ENCODE results near the gene PKM. TPM values are rescaled to one million over a fixed set of nuclear protein-coding genes. Genes with fewer than 3 reads are reported as not detected.

Gene PKM
- total and polyA plus RNA-seq, 9 of the 15 experiments (the other 6 are each of a cell fraction or from before 2014, with no cell fraction given) = 140 to 825 (median 383) TPM

GRCh38 chr15:72230197-72231065 is 559 bp downstream of the PKM start (continued):
- peak; percentile 96; the same call in 1 of the 2 replicates for TF ChIP-seq TRIM25 (IDR thresholded peaks at IDR 0.05; ENCODE audit: borderline replicate concordance)
- TF ChIP-seq BCLAF1 (IDR thresholded peaks at IDR 0.05; ENCODE audit: borderline replicate concordance in 1 of 2, control insufficient read depth in 1 of 2, low read depth in 2 of 2, low read length in 1 of 2) = 0 out of 4 replicates have a peak, but pooled peaks of 1 of the 2 experiments have one; percentile 9
- TF ChIP-seq ZBTB5 (IDR thresholded peaks at IDR 0.05) = no peak
- no peak for TF ChIP-seq TFAM (CRISPR knock-in tag; conservative IDR thresholded peaks at IDR 0.05)
- no peak for TF ChIP-seq RCOR1 (IDR thresholded peaks at IDR 0.05; ENCODE audit: borderline replicate concordance in 1 of 2, low read depth in 2 of 2, low read length in 2 of 2)
- TF ChIP-seq ETV1 (tag; conservative IDR thresholded peaks at IDR 0.05; ENCODE audit: low read depth) = peak; percentile 73
- TF ChIP-seq ELK1 (CRISPR knock-in tag; IDR thresholded peaks at IDR 0.05) = no peak
- 0 out of 2 replicates have a peak, but pooled peaks have one; percentile 52 for TF ChIP-seq HNRNPL (IDR thresholded peaks at IDR 0.05; ENCODE audit: low read depth, low read length)
- peak; percentile 47; the same call in 1 of the 2 replicates for TF ChIP-seq ATF6 (CRISPR knock-in tag; IDR thresholded peaks at IDR 0.05)
- no peak for TF ChIP-seq GTF2B (IDR thresholded peaks at IDR 0.05; ENCODE audit: extremely low read depth, insufficient read length)
- TF ChIP-seq MCM7 (IDR thresholded peaks at IDR 0.05) = no peak
- no peak for TF ChIP-seq RHOXF2B (CRISPR knock-in tag; conservative IDR thresholded peaks at IDR 0.05)
